GM12874 (cell line): ENCODE data around the gene HAUS7.

Source experiments
- TF ChIP-seq, protein P1 (sequence below): IDR thresholded peaks from 2 replicates; pipeline ENCODE4 v1.5.1; 2011; ENCODE audit warnings: low read depth, mild to moderate bottlenecking, control low read depth, low read length, moderate library complexity; ENCODE audit not compliant: insufficient read depth

The HAUS7 gene

DNA sequence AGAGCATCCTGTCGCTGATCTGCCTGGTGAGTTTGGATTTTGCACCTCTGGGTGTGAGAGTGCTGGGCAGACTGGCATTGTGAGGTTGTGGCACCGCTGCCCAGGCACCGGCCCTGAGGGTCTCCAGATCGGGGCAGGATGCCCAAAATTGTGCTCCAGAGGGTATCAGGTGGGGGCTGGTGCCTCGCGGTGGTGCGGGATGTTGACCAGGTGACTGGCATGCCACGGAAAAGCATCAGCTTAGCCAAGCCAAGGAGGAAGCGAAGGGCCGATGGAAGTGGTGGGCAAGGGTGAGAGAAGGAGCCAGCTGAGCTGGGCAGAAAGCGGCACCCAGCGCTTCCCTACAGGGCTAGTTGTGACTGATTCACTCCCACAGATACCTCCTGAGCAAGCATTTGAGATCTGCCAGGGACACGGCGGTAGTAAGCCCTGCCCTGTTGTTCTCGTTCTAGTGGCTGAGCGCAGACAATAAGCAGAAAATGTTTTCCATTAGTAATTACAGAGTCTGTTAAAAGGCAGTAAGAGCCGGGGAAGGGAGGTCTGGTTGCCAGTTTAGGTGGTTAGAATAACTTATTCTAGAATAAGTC, 58.3 kb downstream of the HAUS7 start:
- TF ChIP-seq, protein P1, sequence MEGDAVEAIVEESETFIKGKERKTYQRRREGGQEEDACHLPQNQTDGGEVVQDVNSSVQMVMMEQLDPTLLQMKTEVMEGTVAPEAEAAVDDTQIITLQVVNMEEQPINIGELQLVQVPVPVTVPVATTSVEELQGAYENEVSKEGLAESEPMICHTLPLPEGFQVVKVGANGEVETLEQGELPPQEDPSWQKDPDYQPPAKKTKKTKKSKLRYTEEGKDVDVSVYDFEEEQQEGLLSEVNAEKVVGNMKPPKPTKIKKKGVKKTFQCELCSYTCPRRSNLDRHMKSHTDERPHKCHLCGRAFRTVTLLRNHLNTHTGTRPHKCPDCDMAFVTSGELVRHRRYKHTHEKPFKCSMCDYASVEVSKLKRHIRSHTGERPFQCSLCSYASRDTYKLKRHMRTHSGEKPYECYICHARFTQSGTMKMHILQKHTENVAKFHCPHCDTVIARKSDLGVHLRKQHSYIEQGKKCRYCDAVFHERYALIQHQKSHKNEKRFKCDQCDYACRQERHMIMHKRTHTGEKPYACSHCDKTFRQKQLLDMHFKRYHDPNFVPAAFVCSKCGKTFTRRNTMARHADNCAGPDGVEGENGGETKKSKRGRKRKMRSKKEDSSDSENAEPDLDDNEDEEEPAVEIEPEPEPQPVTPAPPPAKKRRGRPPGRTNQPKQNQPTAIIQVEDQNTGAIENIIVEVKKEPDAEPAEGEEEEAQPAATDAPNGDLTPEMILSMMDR, result no peak

DNA sequence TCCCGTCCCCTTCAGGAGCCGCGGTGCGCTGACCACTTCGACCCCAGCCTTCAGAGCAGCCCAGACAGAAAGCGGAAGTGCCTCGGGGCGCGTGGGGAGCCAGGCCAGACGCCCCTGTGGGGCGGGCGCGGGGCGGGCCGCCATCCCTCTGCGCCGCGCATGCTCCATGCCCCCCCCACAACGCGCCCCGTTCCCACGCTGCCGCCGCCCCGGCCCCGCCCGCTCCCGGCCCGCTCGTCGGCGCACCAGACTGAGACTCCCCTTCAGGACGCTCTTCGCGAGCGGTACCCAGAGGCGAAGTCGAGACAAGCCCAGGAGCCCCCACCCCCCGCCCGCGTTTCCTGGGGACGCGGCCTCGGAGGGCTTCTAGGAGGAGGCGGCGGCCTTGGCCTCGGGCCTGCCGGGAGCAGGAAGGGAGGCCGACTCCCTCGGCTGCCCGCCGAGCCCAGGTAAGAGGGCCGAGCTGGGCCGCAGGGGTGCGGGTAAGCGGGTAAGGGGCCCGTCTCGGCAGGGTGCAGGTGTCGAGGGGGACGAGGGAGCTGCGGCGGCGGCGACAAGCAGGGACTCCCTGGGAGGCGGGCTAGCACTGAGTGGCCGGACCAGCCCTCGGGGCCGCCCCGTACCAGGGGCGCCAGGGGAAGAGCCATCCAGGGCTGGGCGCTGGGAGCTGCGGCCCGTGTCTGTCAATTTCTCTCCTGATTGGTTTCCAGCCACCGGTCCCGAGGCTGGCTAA, 59.0 kb downstream of the HAUS7 start, which contains the start of gene ZFP92:
Gene ZFP92, plus strand, starts transcription at position 218 of the 733 bp plus-strand sequence. CDS start 6,851 bp downstream, outside the sequence.
- TF ChIP-seq, protein P1, result no peak

DNA sequence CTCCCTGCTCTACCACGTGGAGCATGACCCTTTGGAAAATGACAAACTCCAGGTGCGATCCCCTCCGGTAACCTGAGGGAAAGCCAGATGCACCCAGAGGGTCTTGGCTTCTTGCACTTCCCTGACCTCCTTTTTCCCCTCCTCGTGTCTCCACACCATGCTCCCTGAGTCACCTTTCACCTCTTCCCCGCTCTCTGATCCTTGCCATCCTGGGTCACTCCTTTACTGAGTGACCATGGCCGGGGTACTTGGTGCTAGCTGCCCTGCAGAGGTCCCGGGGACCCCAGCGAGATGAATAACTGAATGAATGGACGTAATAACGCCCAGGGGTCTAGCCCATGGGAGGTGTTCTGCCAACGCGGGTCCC, 59.5 kb downstream of the HAUS7 start:
- TF ChIP-seq, protein P1, result no peak

DNA sequence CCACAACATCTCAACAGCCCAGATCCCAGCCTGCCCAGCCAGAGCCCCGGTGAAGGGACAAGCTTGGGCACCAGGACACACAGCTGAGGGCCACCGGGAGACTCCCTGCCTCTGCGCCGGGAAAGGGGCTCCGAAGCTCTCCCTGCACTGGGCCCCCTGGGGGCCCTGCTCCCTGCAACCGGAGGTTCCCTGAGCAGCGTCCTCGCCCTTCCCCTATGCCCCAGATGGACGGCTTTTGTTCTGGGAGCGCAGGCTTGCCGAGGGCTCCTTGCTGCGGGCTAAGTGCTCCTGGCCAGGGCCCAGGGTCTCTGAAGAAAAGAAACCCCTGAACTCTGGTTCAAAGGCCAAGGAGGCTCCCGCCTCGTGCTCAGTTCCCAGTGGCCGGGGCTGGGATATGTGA, 60.0 kb downstream of the HAUS7 start:
- TF ChIP-seq, protein P1, result no peak

DNA sequence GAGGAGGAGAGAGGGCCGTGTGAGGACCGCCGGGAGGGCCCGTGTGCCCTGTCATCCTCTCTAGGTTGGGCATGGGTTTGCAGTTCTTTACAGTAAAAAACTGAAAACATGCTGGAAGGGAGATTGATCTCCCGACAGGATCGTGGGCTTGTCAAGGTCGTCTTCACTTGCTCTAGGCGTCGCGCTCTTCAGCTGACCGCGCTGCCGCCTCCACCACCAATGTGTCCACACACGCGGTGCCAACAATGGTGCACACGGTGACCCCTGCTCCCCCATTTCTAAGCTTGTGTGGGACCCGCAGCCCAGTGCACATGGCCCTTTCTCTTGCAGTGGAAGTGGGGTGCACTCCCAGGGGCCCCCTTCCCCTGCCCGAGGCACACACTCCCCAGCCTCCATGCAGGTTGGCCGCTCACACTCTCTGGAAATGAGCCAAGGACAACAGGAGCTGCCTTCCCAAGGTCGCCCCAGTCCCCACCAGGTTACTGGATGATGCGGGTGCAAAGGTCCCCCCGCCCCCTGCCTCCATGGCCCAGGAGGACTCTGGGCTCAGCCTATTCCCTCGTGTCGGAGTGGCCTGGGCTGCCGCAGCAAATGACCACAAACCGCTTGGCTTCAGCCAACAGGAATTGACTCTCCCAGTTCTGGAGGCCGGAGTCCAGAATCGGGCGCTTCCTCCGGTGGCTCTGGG, 60.8 kb downstream of the HAUS7 start:
- TF ChIP-seq, protein P1, result no peak

DNA sequence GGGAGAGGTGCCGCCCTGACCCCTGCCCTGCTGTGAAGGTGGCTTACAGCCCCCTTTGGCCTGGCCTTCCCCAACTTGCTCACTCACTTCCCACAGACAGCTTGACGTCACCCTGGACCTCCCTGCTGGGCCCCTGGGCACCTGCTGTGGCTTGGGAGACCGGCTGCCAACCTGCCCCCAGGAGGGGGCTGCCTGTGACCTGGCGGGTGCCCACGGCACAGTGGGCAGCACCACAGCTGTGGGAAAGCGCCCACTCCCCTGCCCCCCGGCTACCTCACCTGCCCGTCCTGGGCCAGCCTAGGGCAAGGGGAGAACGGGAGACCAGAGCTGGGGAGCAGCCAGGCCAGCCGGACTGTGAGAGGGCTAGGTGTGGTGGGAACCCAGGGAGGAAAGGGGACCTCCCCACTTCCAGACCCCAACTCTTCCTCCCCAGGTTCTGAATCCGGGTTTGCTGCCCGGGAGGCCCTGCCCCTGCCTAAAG, 61.5 kb downstream of the HAUS7 start:
- TF ChIP-seq, protein P1, result no peak

DNA sequence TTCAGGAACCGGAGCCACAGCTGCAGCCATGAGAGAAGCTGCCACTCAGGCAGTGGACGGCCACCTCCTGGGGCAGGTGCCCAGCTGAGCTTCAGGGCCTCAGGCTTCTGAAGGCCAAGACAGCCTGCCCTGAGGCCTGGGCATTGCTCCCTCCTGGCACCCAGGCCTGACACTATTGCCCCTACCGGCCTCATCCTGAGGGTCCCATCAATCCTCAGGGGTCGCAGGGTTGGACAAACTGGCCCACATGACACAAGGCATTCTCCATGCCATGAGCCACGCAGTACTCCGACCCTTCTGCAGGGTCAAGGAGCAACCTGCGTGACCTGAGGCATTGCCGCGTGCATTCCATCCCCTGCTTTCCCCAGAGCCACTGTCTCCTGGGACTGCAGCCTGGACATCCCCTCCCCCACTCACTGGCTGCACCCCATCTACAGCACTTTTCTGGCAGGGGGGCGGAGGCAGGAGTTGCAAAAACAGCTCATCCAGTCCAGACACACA, 62.1 kb downstream of the HAUS7 start:
- TF ChIP-seq, protein P1, result no peak
